GM19463 (cell line): ENCODE data around the gene SH3BGRL3.
"Not testable (repeated sequence)": the region's sequence is repeated elsewhere in the genome, so short reads cannot be mapped to it uniquely, and the experiment has no call there.

ENCODE experiments used
- ATAC-seq: cut with Tn5 transposase; IDR thresholded peaks from one replicate; pipeline ENCODE4 v1.9.1; 2021; ENCODE audit warnings: mild to moderate bottlenecking, moderate library complexity; ENCODE audit not compliant: unreplicated experiment

Gene SH3BGRL3

DNA sequence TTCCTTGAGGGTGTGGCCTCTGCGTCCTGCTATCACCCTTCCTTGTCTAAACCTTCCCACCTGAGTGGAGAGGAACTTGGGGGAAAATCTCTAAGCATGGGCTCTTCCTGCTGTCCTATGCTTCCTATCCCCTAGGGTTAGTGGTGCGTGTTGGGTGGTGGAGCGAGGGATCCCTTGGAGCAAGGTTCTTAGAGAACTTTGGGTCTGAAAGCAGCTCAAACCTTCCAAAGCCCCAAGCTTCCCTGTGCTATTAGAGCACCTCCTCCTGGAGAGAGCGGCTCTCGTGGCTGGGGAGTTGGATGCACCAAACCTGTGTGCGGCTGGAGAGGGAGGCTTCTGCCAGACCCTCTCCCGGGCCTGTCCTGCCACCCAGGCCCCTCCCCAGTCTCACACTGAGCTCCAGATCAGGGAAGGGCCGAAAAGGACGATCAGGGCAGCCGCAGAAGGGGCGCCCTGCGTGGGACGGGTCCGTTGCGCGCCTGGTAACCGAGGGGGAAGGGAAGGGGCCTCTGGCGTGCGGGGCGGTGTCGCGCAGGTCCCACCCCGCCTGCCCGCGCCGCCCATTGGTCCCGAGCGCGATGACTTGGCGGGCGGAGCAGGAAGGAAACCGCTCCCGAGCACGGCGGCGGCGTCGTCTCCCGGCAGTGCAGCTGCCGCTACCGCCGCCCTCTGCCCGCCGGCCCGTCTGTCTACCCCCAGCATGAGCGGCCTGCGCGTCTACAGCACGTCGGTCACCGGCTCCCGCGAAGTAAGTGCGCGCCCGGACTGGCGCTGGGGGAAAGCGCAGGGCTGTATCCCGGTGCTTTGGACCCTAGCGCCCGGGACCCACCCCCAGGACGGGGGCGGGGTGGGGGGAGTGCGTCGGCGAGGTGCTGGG is at the start of gene SH3BGRL3:
TSS of gene SH3BGRL3 (plus strand) at position 631 of the 877 bp plus-strand sequence. CDS start at position 701, 70 bp downstream.
- peak; percentile 71 for ATAC-seq

DNA sequence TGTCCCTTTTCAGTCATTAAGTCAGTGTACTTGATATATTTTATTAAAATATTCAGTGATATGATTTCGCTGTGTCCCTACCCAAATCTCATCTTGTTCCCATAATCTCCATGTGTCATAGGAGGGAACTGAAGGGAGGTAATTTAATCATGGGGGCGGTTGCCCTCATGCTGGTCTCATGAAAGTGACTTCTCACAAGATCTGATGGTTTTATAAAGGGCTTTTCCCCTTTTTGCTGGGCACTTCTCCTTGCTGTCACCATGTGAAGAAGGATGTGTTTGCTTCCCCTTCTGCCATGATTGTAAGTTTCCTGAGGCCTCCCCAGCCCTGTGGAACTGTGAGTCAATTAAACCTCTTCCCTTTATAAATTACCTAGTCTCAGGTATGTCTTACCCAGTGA is 49.2 kb upstream of the SH3BGRL3 start:
- not testable (repeated sequence) for ATAC-seq

DNA sequence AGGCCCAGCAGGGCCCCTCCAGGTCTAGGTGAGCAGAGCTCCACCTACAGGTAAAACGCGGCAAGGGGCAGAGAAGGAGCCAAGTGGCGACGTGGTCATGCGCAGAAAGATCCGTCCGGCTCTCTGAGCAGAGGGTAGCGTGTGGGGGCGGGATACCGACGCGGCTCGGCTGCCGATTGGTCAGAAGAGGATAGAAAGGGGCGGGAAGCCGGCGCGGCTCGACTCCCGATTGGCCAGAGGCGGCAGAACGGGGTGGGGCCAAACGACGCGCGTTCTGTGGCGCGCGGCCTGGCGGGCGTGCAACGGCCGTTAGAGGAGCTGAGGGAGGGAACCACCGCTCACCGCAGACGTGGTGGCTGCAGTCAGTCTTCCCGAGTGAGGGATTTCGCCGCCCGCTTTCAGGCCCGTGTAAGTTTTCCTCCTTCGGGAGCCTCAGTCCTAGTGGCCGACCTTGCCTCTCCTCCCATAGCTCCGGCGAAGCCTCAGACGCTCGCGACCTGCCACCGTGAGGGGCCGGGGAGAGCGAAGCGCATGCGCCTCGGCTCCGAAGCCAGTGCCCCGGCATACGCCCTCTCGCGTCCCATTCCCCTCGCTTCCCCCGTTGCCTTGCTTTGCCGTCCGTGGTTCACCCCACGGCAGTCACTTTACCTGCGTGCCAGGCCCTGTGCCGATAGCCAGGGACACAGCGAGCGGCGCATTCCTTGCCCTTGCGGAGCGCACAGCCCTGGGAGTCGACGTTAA is 45.8 kb upstream of the SH3BGRL3 start, which contains the start of gene CEP85:
TSS of gene CEP85 (plus strand) at position 298 of the 741 bp plus-strand sequence. CDS start 5,584 bp downstream, outside the sequence.
- peak; percentile 92 for ATAC-seq

DNA sequence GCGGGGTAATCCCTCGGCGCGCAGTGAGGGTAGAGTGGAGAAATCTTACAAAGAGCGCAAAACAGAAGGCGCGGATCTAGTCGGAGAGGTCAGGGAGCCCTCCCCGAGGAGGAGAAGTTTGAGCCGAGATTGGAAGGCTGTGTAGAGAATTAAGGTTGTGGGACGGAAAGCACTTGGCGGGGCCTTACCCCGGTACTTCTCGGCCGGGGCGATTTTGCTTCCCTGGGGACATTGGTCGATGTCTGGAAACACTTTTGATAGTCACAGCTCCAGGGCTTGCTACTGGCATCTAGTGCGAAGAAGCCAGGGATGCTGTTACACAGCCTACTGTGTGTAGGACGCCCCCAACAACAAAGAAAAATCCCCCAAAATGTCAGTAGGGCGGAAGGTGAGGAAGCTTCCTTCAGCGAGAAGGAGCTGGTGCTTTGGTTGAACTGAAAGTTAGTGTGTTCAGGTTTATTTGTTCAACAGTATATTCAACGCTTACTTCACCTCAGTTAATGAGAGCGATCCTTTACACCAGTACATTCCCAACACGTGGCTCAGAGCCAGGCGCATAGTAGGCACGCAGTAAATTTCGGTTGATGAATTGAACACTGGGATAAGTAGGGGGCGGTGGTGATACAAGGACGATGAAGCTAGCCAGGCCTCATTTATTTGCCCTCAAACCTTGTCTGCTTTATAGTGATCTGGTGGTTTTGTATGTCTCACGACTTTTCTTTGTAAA is 45.1 kb upstream of the SH3BGRL3 start:
- no peak for ATAC-seq

- no peak for ATAC-seq
These were observed 42.5 kb upstream of the SH3BGRL3 start for GRCh38 chr1:26237230-26237966.

DNA sequence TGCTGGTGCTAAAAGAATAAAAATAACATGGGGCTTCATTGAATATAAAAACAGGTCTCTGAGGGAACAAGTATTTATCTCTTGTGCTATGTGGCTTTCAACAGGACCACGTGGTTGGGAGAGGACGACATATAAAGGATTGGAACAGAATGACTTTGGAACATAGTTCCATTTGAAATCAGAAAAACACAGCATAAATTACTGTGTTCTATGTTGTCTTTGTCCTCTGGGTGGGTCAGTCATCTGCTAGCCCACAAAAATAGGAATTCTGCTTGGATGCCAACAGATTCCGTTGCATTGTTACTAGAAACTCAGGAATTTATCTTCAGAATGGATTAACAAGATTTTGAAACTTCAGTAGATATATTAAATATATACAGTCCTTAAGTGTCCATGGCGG is 40.0 kb upstream of the SH3BGRL3 start:
- ATAC-seq: no peak

DNA sequence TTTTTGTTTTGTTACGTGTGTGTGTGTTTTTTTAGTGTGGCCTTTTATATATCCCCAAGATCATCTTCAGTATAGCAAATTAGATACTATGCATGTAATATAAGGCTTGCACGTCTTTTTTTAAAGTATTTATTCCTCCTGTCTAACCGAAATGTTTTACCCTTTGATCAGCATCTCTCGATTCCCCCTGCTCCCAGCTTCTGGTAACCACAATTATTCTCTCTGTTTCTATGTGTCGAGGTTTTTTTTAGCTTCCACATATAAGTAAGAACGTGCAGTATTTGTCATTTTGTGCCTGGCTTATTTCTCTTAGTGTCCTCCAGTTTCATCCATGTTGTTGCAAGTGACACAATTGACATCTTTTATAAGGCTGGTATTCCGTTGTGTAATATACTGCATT is 27.2 kb upstream of the SH3BGRL3 start:
- ATAC-seq: no peak

GRCh38 chr1:26254404-26254803 is 25.5 kb upstream of the SH3BGRL3 start:
- no peak for ATAC-seq

DNA sequence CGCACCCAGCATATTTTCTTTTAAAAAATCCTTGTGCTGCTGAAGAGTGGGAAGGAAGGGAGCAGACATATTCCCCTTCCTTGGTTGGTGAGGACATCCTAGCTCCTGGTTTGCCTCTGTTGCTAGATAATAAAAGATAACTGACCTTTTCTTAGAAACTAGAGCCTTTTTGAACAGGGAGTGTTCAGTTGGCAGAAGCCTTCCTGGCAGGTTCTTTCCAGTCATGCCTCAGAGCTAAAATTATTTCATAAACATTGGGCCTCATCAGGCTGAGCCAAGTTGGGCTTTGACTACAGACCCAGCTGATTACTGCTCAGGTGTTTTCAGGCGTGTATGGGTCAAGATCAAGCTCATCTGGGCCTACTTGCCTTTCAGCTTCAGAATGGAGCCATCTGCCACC is 22.7 kb upstream of the SH3BGRL3 start:
- ATAC-seq: no peak

GRCh38 chr1:26259005-26259404 is 20.9 kb upstream of the SH3BGRL3 start:
- no peak for ATAC-seq

- no peak for ATAC-seq
These were observed 20.3 kb upstream of the SH3BGRL3 start for GRCh38 chr1:26259578-26259977.

GRCh38 chr1:26263212-26263611 is 16.7 kb upstream of the SH3BGRL3 start:
- ATAC-seq: no peak

DNA sequence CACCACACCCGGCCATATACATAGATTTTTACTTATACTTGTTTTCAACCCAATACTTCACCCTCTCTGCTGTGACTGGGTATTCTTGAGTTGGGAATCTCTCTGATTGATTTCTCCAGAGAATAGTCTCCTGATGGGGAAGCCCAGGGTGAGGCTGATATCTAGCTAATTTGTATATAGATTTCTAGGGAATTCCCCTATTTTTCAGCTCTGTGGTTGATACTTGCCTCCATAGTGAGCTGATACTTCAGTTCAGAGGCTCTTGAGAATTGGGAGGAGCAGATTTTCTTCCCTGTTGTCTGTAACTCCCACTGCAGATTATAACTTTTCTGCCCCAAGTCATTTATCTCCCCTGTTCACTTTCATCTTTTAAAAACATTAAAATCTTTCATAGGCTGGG is 14.5 kb upstream of the SH3BGRL3 start:
- ATAC-seq: no peak

DNA sequence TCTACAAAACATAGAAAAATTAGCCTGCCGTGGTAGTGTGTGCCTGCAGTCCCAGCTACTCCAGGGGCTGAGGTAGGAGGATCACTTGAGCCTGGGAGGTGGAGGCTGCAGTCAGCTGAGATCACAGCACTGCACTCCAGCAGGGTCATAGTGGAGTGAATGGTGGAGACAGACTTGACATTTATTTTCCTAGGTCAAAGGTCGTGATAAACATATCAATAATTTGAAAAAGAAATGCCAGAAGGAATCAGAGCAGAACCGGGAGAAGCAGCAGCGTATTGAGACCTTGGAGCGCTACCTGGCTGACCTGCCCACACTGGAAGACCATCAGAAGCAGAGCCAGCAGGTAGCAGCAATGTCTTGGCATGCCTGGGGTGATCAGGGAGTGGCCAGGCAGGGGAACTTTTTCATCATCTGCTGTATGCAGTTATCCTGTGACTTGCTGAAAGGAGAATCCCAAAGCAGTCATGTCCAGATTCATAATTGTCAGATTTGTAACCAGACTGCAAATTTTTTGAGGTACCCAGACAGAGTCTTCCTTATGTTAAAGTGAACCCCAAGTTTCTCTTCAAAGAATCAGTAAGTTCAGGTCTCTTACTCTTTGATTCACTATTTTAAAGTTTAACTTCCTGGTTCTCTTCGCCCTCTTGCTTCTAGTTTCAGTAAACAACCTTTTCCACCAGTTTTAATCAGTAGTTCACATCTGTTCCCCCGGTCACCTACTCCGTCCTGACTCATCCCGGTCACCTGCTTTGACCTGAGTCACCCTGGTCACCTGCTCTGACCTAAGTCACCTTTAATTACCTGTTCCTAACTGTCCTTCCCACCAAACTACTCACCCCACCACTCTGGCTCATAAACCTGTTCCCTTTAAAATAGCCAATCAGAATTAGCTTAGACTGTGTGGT is 11.3 kb upstream of the SH3BGRL3 start:
- ATAC-seq: no peak

DNA sequence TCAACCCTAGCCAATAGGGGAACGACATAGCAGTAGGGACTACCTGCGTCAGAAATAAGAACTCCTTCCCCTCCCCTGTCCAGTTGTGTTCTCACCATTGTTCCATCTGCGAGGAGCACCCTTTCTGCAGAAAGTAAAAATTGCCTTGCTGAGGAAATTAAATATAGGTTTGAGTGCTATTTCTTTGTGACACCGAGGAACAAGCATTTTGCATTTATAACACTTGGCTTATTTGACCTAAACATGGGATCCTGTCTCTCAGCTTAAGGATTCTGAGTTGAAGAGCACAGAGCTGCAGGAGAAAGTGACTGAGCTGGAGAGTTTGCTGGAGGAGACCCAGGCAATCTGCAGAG is 10.7 kb upstream of the SH3BGRL3 start:
- ATAC-seq: no peak

- ATAC-seq: no peak
These were observed 5.0 kb upstream of the SH3BGRL3 start for GRCh38 chr1:26274801-26275425.

GRCh38 chr1:26275580-26276431 is 4.1 kb upstream of the SH3BGRL3 start:
- no peak for ATAC-seq

GRCh38 chr1:26276432-26276838 is 3.5 kb upstream of the SH3BGRL3 start:
- no peak for ATAC-seq
